Neural crest cell (in vitro differentiated cells): ENCODE measurements around the gene CD72. TPM values are rescaled to one million over a fixed set of nuclear protein-coding genes. Genes with fewer than 3 reads are reported as not detected.

Source experiments
- DNase-seq: peaks from one replicate; pipeline ENCODE4 v3.0.0; 2021; ENCODE audit warnings: low read depth, mixed read lengths, low spot score
- H3K27ac Mint-ChIP-seq: one replicate; pipeline ENCODE4 v1.8.0; 2021; ENCODE audit warnings: mild to moderate bottlenecking, mixed read lengths; ENCODE audit not compliant: unreplicated experiment
- H3K27me3 Mint-ChIP-seq: 2 replicates; pipeline ENCODE4 v1.8.0; 2021; ENCODE audit warnings: low read depth, mild to moderate bottlenecking, mixed read lengths
- H3K36me3 Mint-ChIP-seq: 2 replicates; pipeline ENCODE4 v1.8.0; 2021; ENCODE audit warnings: low read depth, mild to moderate bottlenecking, mixed read lengths
- H3K4me1 Mint-ChIP-seq: 2 replicates; pipeline ENCODE4 v1.8.0; 2021; ENCODE audit warnings: mixed read lengths
- H3K4me3 Mint-ChIP-seq: one replicate; pipeline ENCODE4 v1.8.0; 2021; ENCODE audit warnings: mild to moderate bottlenecking, mixed read lengths
- H3K9me3 Mint-ChIP-seq: 2 replicates; pipeline ENCODE4 v1.8.0; 2021; ENCODE audit warnings: mixed read lengths
- total RNA-seq: library from RNA; stranded (reverse); gene quantifications from 2 replicates; pipeline ENCODE4 v1.2.1, GENCODE V29; 2021
- TF ChIP-seq, protein P1 (sequence below): fragments of 200-600 bp; sonication (generic); conservative IDR thresholded peaks from 2 replicates; pipeline ENCODE4 v1.5.0; 2021; ENCODE audit warnings: antibody characterized with exemption, mild to moderate bottlenecking

CD72 gene
- total RNA-seq, 1 donor from 2014 or later: 1.4 TPM

DNA sequence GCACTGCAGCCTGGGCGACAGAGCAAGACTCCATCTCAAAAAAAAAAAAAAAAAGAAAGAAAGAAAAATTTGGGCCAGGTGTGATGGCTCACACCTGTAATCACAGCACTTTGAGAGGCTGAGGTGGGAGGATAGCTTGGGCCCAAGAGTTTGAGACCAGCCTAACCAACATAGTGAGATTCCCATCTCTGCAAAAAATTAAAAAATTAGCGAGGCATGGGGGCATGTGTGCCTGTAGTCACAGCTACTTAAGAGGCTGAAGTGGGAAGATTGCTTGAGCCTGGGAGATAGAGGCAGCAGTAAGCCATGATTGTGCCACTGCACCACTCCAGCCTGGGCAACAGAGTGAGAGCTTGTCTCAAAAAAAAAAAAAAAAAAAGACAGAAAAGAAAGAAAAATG, 35.4 kb upstream of the CD72 start:
- H3K36me3 Mint-ChIP-seq: peaks cover 3% of the 10 kb centered on the region
- peaks cover 20% of the 10 kb centered on the region for H3K4me1 Mint-ChIP-seq
- H3K9me3 Mint-ChIP-seq: peaks cover 3% of the 10 kb centered on the region
- TF ChIP-seq, protein P1, sequence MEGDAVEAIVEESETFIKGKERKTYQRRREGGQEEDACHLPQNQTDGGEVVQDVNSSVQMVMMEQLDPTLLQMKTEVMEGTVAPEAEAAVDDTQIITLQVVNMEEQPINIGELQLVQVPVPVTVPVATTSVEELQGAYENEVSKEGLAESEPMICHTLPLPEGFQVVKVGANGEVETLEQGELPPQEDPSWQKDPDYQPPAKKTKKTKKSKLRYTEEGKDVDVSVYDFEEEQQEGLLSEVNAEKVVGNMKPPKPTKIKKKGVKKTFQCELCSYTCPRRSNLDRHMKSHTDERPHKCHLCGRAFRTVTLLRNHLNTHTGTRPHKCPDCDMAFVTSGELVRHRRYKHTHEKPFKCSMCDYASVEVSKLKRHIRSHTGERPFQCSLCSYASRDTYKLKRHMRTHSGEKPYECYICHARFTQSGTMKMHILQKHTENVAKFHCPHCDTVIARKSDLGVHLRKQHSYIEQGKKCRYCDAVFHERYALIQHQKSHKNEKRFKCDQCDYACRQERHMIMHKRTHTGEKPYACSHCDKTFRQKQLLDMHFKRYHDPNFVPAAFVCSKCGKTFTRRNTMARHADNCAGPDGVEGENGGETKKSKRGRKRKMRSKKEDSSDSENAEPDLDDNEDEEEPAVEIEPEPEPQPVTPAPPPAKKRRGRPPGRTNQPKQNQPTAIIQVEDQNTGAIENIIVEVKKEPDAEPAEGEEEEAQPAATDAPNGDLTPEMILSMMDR: no peak
- no peak for DNase-seq
- H3K27ac Mint-ChIP-seq: no peak overlapping the region
- H3K4me3 Mint-ChIP-seq: no peak overlapping the region
- H3K27me3 Mint-ChIP-seq: peaks cover 14% of the 10 kb centered on the region

DNA sequence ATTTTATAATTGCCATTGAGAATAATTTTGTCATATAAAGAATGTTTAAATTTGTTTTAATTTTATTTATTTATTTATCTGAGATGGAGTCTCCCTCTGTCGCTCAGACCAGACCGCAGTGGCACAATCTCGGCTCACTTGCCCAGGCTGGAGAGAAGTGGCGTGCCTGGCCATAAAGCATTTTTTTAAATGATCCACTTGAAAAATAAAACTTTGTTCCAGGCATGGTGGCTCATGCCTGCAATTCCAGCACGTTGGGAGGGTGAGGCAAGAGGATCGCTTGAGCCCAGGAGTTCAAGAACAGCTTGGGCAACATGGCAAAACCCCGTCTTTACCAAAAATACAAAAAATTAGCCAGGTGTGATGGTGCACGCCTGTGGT, 34.6 kb upstream of the CD72 start:
- Mint-ChIP-seq H3K27ac (no peak overlapping the region), H3K4me1 (peaks cover 25% of the 10 kb centered on the region), H3K36me3 (peaks cover 2% of the 10 kb centered on the region), H3K4me3 (no peak overlapping the region), H3K9me3 (peaks cover 1% of the 10 kb centered on the region), H3K27me3 (peaks cover 14% of the 10 kb centered on the region)
- TF ChIP-seq, protein P1: no peak
- no peak for DNase-seq

DNA sequence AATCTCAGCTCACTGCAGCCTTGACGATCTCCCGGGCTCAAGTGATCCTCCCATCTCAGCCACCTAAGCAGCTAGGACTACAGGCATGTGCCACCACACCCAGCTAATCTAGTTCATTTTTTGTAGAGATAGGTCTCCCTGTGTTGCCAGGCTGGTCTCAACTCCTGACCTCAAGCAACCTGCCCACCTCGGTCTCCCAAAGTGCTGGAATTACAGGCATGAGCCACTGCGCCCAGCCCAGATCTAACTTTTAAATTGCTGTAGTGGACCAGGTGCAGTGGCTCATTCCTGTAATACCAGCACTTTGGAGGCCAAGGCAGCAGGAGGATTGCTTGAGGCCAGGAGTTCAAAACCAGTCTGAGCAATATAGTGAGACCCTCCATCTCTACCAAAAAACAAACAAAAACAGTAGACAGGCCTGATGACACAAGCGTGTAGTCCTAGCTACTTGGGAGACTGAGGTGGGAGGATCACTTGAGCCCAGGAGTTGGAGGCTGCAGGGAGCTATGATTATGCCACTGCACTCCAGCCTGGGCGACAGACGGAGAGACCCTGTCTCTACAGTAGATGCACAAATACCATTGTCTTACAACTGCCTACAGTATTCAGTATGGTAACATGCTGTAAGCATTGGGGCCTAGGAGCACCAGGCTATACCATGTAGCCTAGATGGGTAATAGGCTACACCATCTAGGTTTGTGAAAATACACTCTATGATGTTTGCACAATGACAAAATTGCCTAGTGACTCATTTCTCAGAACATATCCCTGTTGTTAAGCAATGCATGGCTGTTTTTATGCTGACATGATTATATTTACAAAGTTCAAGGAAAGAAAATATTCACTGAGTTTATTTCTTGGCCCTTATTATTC, 34.0 kb upstream of the CD72 start:
- peak overlapping the region; percentile 47 for H3K4me3 Mint-ChIP-seq
- peaks cover 9% of the 10 kb centered on the region for H3K27me3 Mint-ChIP-seq
- no peak overlapping the region for H3K27ac Mint-ChIP-seq
- TF ChIP-seq, protein P1: no peak
- no peak for DNase-seq
- H3K4me1 Mint-ChIP-seq: peaks cover 25% of the 10 kb centered on the region
- H3K9me3 Mint-ChIP-seq: no peaks in the 10 kb centered on the region
- no peaks in the 10 kb centered on the region for H3K36me3 Mint-ChIP-seq

DNA sequence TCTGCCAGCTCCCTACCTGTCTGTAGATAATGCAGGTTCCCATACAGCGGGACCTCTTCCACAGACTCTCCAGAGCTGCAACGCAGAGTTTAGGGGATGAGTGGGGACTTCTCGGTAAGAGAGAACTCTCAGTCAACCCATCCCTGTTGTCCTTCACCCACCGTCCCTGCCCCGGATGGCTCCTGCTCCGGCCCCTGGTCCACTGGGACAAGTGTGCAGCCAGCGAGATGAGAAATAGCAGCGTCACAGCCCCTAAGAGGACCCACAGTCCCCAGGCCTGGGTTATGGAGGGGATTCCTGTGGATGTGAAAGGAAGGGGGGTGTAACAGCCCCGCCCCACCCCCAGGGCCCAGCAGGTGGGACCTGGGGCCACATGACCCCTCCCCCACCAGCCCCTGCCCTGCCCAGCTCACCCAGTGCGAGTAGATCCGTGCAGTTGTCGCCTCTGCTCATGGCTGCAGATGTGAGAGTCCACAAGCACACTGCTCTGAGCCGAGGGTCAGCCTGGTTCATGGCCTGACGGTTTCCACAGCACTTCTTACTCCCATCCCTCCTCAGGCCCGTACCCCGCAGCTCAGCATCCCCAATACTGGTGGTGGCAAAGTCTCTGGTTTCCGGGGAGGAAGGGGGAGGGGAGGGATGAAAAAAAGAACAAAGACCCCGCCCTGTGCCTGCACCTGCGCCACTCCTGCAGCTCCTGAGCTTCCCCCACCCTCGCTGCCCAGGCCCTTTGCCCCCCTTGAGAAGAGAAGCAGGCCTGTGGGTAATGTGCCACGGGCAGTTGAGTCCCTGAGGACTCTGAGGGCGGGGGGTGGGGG, 32.3 kb upstream of the CD72 start, which contains the start of gene SIT1:
Gene SIT1 (minus strand): TSS at position 591 of the 818 bp plus-strand sequence. CDS start 78 bp downstream, at position 513.
- TF ChIP-seq, protein P1: no peak
- Mint-ChIP-seq H3K36me3 (no peaks in the 10 kb centered on the region), H3K4me3 (peak within 1 kb of the TSS; percentile 47), H3K4me1 (peaks cover 26% of the 10 kb centered on the region), H3K27ac (no peak within 1 kb of the TSS), H3K9me3 (no peaks in the 10 kb centered on the region), H3K27me3 (peaks cover 7% of the 10 kb centered on the region)
- DNase-seq: no peak

DNA sequence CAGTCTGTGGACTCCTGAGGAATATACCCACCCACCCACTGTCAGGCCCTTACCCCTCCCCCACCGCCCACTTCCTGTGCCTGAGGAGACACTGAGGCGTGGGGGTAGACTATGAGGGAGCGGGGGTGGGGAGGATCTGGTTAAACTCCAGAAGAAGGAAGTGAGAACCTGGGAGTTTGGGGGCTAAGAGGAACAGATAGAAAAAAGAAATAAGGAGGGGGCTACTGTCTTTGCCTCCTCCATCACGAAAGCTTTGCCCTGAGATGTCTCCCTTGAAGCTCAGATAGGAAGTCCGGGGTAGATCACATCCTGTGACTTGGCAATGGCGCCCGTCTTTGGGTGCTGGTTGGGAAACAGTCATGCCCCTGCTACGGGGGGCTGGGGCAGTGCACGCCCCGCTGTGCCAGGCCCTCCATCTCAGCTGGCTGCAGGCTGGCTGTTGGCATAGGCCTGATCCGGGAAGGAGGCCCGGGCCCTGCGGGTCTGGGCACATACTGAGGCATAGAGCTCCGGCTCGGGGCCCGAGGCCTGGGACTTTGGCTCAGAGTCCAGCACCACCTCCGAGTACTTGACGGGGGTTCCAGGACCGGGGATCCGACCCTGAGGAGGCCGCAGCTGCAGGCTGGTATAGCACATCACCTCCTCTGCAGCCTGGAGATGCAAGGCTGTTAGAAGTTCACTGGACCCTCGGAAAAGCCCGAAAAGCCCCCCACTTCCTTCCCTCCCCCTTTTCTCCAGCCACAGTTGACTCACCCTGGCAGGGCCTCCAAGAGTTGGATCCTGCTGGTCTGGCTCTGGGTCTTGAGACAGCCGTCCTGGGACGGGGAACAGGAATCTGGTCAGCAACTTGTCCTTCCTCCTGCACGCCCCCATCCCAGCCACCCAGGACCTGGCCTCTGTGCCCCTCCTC, 31.5 kb upstream of the CD72 start:
- peaks cover 26% of the 10 kb centered on the region for H3K4me1 Mint-ChIP-seq

More for the DNA sequence above, 31.5 kb upstream of the CD72 start:
- H3K36me3 Mint-ChIP-seq: no peaks in the 10 kb centered on the region
- H3K4me3 Mint-ChIP-seq: peak overlapping the region; percentile 12
- DNase-seq: no peak
- H3K9me3 Mint-ChIP-seq: no peaks in the 10 kb centered on the region
- no peak overlapping the region for H3K27ac Mint-ChIP-seq
- H3K27me3 Mint-ChIP-seq: peaks cover 7% of the 10 kb centered on the region
- TF ChIP-seq, protein P1: no peak
